Left lobe of liver (tissue), 2 donors: ENCODE results near the gene NSG2. TPM values are rescaled to one million over a fixed set of nuclear protein-coding genes. Genes with fewer than 3 reads are reported as not detected.
"Not testable (repeated sequence)": the region's sequence is repeated elsewhere in the genome, so short reads cannot be mapped to it uniquely, and the experiment has no call there.

ENCODE experiments used
- ATAC-seq: fragments of 200-7000 bp; cut with Tn5 transposase; one replicate; pipeline ENCODE4 v1.9.1; 2020; ENCODE audit warnings: mild to moderate bottlenecking, moderate library complexity
- DNase-seq: peaks from one replicate; pipeline ENCODE4 v3.0.0-alpha.2; 2020; ENCODE audit warnings: low spot score
- total RNA-seq: library from RNA; stranded (reverse); gene quantifications from one replicate; pipeline ENCODE4 v1.2.1, GENCODE V29; 2021
- donor health status: DM: no; HTN: no; CAD: no; lungs with moderate emphysema.
- donor health status: DM: no; HTN: yes; CAD: no.

The NSG2 gene
- total RNA-seq, 1 donor from 2014 or later: 0.25 TPM

GRCh38 chr5:174097486-174098185, 52.1 kb downstream of the NSG2 start:
- ATAC-seq (no peak), DNase-seq (no peak)

GRCh38 chr5:174098694-174099093, 53.2 kb downstream of the NSG2 start:
- no peak for DNase-seq
- no peak for ATAC-seq

- no peak for ATAC-seq
- no peak for DNase-seq
Observed at GRCh38 chr5:174100490-174100889, 55.0 kb downstream of the NSG2 start.

GRCh38 chr5:174101195-174101730, 55.8 kb downstream of the NSG2 start:
- no peak for ATAC-seq

GRCh38 chr5:174102574-174102973, 57.1 kb downstream of the NSG2 start:
- not testable (repeated sequence) for ATAC-seq, DNase-seq

More at GRCh38 chr5:174101195-174101730, 55.8 kb downstream of the NSG2 start:
- DNase-seq: no peak

GRCh38 chr5:174106997-174107655, 61.6 kb downstream of the NSG2 start:
- ATAC-seq (peak; percentile 98), DNase-seq (peak; percentile 66)

- DNase-seq: no peak
- ATAC-seq: no peak
Observed at GRCh38 chr5:174108745-174109144, 63.2 kb downstream of the NSG2 start.

- no peak for DNase-seq
- no peak for ATAC-seq
Observed at GRCh38 chr5:174109698-174110260, 64.3 kb downstream of the NSG2 start.

- ATAC-seq (no peak), DNase-seq (no peak)
Observed at GRCh38 chr5:174110310-174110709, 64.8 kb downstream of the NSG2 start.

GRCh38 chr5:174111287-174111973, 65.9 kb downstream of the NSG2 start:
- no peak for ATAC-seq
- DNase-seq: no peak

GRCh38 chr5:174115226-174115625, 69.7 kb downstream of the NSG2 start:
- ATAC-seq: no peak

GRCh38 chr5:174118823-174119467, 73.4 kb downstream of the NSG2 start:
- DNase-seq (no peak), ATAC-seq (no peak)

More at GRCh38 chr5:174115226-174115625, 69.7 kb downstream of the NSG2 start:
- DNase-seq: no peak

GRCh38 chr5:174119468-174119881, 74.0 kb downstream of the NSG2 start:
- ATAC-seq (no peak), DNase-seq (no peak)

- ATAC-seq: no peak
Observed at GRCh38 chr5:174120401-174121005, 75.0 kb downstream of the NSG2 start.

GRCh38 chr5:174134545-174134944, 89.0 kb downstream of the NSG2 start:
- ATAC-seq (no peak), DNase-seq (no peak)

More at GRCh38 chr5:174120401-174121005, 75.0 kb downstream of the NSG2 start:
- DNase-seq: no peak

GRCh38 chr5:174139623-174140022, 94.1 kb downstream of the NSG2 start:
- ATAC-seq (peak; percentile 82), DNase-seq (no peak)

GRCh38 chr5:174140452-174141020, 95.0 kb downstream of the NSG2 start:
- ATAC-seq (no peak), DNase-seq (no peak)

- no peak for ATAC-seq
Observed at GRCh38 chr5:174141398-174141797, 95.9 kb downstream of the NSG2 start.

GRCh38 chr5:174145091-174145490, 99.6 kb downstream of the NSG2 start:
- DNase-seq (no peak), ATAC-seq (no peak)

More at GRCh38 chr5:174141398-174141797, 95.9 kb downstream of the NSG2 start:
- DNase-seq: no peak

GRCh38 chr5:174145821-174146220, 100.3 kb downstream of the NSG2 start:
- DNase-seq: no peak
- no peak for ATAC-seq
